GM10266 (cell line): ENCODE measurements around the gene CORO2A.

ENCODE experiments used
- DNase-seq: peaks from one replicate; pipeline ENCODE4 v3.0.0; 2012; ENCODE audit errors: extremely low spot score
- CTCF ChIP-seq: IDR thresholded peaks from 2 replicates; pipeline ENCODE4 v1.5.1; 2012; ENCODE audit warnings: mild to moderate bottlenecking, low read depth; ENCODE audit not compliant: control insufficient read depth, insufficient read depth; ENCODE audit errors: missing control alignments

CORO2A gene

GRCh38 chr9:98099898-98100297 is 92.5 kb downstream of the CORO2A start:
- no peak for DNase-seq
- TF ChIP-seq CTCF = no peak

- no peak for TF ChIP-seq CTCF
- no peak for DNase-seq
These were observed 93.1 kb downstream of the CORO2A start for GRCh38 chr9:98099346-98099745.

- no peak for TF ChIP-seq CTCF
- DNase-seq = no peak
These were observed 94.6 kb downstream of the CORO2A start for GRCh38 chr9:98097836-98098235.

- TF ChIP-seq CTCF = no peak
- no peak for DNase-seq
These were observed 96.3 kb downstream of the CORO2A start for GRCh38 chr9:98096091-98096490.

- no peak for TF ChIP-seq CTCF
- no peak for DNase-seq
These were observed 97.0 kb downstream of the CORO2A start for GRCh38 chr9:98095401-98095800.

- TF ChIP-seq CTCF = no peak
- DNase-seq = no peak
These were observed 97.6 kb downstream of the CORO2A start for GRCh38 chr9:98094851-98095250.

GRCh38 chr9:98094316-98094715 is 98.1 kb downstream of the CORO2A start:
- TF ChIP-seq CTCF = no peak

More at GRCh38 chr9:98094316-98094715, 98.1 kb downstream of the CORO2A start:
- DNase-seq = no peak
